AG20443 (cell line): ENCODE results near the gene FLYWCH1.
A peak's percentile ranks its signal among the peaks of the same experiment; 100 is the strongest.
"Not testable (repeated sequence)": the region's sequence is repeated elsewhere in the genome, so short reads cannot be mapped to it uniquely, and the experiment has no call there.

Source experiments
- DNase-seq: peaks from one replicate; pipeline ENCODE4 v3.0.0; 2012; ENCODE audit warnings: low spot score, mixed read lengths

The FLYWCH1 gene

GRCh38 chr16:2900526-2901075 is 11.1 kb upstream of the FLYWCH1 start:
- no peak for DNase-seq

GRCh38 chr16:2902337-2903130 is 9.2 kb upstream of the FLYWCH1 start:
- no peak for DNase-seq

GRCh38 chr16:2904100-2904921 is 7.4 kb upstream of the FLYWCH1 start:
- peak; percentile 90 for DNase-seq

GRCh38 chr16:2904922-2905240 is 6.8 kb upstream of the FLYWCH1 start:
- no peak for DNase-seq

DNA sequence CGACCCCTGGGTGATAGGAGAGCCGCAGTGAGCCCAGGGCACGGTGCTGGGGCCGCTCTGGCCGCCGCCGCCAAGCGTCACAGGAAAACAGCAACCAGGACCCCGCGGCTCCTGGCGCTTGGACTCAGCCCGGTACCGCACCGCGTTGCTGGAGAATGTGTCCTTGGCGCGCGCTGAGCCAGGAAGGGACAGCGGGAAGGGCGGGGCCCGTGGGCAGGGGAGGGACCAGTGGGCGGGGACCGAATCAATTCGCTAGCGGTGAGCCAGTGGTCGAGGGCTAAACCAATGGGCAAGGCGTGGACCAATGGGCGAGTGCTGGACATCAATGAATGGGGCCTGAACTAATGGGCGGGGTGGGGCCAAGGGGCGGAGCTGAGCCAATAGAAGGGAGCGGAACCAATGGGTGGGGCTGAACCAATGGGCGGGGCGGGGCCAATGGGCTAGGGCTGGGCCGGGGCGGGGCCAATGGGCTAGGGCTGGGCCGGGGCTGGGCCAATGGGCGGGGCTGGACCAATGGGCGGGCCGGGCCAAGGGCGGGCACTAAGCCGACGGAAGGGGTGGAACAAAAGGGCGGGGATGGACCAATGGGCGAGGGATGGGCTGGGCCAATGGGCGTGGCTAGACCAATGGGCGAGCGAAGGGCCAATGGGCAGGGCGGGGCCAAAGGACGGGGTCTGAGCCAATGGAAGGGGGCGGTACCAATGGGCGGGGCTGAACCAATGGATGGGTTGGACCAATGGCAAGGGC is 6.3 kb upstream of the FLYWCH1 start:
- peak; percentile 98 for DNase-seq

DNA sequence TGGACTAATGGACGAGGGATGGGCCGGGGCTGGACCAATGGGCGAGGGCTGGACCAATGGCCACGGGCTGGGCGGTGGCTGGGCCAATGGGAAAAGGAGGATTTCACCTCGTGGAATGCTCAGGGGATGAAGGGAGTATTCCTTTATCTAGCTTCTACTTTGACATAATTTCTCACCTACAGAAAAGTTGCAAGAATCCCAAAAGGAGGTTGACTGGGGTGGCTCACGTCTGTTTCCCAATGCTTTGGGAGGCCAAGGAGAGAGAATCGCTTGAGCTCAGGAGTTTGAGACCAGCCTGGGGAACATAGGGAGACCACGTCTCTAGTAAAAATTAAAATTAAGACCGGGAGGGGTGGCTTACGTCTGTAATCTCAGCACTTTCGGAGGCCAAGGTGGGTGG is 5.7 kb upstream of the FLYWCH1 start:
- DNase-seq: no peak

DNA sequence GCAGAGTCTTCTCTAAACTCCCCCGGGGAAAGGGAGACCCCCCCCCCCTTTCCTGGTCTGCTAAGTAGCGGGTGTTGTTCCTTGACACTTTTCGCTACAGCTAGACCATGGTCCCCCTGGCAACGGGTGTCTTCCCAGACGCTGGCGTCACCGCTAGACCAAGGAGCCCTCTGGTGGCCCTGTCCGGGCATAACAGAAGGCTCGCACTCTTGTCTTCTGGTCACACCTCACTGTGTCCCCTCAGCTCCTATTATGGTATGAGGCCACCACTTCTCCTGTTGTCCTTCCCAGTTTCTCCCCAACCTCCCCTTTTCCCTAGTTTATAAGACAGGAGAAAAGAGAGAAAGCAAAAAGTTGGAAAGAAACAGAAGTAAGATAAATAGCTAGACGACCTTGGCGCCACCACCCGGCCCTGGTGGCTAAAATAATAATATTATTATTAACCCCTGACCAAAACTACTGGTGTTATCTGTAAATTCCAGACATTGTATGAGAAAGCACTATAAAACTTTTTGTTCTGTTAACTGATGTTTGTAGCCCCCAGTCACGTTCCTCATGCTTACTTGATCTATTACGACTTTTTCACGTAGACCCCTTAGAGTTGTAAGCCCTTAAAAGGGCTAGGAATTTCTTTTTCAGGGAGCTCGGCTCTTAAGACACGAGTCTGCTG is 4.5 kb upstream of the FLYWCH1 start:
- not testable (repeated sequence) for DNase-seq

DNA sequence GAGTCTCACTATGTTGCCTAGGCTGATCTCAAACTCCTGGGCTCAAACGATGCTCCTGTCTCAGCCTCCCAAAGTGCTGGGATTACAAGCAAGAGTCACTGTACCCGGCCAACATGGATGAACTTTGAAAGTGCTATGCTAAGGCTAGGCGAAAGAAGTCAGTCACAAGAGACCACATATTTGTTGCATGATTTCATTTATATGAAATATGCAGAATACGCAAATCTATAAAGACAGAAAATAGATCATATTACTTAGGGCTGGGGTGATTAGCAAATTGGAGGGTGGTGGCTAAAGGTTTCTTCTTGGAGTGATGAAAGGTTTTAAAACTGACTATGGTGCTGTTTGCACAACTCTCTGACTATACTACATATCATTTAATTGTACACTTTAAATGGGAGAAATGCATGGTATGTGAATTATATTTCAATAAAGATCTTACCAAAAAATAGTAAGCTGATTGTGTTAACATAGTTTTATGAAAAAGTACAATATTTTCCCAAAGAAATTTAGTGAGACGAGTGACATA is 1.2 kb upstream of the FLYWCH1 start:
- no peak for DNase-seq

GRCh38 chr16:2912330-2913199 is 834 bp downstream of the FLYWCH1 start:
- DNase-seq: peak; percentile 41

- DNase-seq: no peak
Measured at GRCh38 chr16:2913603-2914002, 1.9 kb downstream of the FLYWCH1 start.

DNA sequence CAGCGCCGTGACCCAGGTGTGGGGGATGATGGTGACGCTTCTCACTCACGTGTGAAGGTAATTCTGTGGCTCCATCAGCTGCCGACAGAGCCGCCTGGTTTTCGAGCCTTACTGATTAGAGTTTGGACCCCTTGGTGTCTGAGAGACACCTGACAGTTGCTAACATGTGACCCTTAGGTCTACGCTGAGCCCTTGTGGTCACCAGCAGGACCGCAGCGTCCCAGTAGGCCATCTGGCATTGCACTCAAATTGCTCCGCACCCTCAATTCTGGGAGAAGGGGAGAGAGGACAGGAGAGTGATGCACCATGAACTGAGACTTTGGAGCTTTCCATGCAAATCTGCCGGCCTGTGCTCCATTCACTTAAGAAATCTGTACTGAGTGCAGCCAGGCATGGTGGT is 2.5 kb downstream of the FLYWCH1 start:
- DNase-seq: no peak

GRCh38 chr16:2915196-2915929 is 3.6 kb downstream of the FLYWCH1 start:
- no peak for DNase-seq

- DNase-seq: peak; percentile 75
Measured at GRCh38 chr16:2919511-2920255, 8.0 kb downstream of the FLYWCH1 start.

DNA sequence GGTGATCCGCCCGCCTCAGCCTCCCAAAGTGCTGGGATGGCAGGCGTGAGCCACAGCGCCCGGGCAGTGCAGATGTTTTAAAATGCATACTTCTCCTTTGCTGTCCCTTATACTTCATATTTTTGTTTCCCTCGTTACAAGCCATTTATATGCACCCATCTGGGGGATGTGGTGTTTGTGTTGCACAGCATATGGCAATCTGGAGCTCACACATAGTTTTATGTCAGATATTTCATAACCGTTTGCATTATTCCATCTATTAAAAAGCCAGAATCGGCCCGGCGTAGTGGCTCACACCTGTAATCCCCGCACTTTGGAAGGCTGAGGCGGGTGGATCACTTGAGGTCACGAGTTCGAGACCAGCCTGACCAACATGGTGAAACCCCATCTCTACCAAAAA is 11.8 kb downstream of the FLYWCH1 start:
- no peak for DNase-seq

DNA sequence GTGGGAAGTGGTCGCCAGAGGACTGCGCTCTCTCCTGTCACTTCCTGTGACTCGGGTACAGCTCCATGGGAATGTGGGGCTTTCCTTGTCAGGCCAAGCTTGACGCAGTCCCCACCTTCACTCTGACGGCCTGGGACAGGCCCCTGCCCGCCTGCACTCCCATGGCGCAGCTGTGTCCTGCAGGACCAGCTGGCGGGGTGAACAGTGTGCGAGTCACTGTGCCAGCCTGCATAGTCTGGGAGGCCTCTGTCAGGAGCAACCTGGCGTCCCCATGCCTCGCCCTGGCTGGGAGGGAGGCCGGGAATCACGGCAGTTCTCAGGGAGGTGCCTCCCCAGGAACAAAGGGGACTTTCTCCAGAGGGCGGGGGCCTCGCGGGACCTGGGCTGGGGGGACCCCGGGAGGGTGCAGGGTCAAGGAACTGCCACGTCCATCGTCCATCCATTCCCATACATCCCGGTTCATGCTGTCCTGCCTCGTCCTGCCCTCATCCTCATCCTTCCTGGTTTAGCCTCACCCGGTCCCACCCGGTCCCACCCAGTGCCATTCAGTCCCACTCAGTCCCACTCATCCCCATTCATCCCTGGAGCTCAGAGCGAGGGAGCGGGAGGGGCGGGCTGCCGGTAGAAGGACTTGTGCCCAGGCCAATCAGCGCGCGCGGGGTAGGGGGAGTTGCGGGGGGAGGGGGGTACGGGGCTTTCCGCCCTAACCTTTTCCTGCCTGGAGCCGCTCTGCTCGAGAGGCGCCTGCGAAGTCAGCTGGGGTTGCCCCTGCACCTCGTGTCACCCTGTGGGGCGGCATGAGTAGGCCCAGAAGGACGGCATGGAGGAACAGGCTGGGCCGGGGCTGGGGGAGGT is 13.4 kb downstream of the FLYWCH1 start:
- no peak for DNase-seq

- no peak for DNase-seq
Measured at GRCh38 chr16:2925951-2926649, 14.4 kb downstream of the FLYWCH1 start.

DNA sequence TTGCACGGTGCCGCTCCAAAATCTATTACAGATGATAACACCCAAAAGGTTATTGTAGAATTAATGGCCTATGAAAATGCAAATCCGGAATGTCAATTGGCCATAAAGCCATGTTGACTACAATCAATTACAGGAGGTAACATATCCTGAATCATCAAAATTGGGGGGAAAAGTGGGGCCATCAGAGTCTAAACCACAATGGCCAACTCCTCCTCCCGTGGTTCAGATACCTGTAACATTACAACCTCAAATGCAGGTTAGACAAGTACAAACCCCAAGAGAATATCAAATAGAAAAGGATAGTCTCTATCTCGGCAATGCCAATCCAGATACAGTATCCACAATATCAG is 14.9 kb downstream of the FLYWCH1 start:
- no peak for DNase-seq
